SK-N-SH treated with all-trans-retinoic acid at 6 μM for 48 hours (cell line): ENCODE measurements around the gene MYT1.

Experiments
- ARNTL ChIP-seq: fragments of 450-650 bp; formaldehyde crosslinking; IDR thresholded peaks from 2 replicates; pipeline ENCODE4 v1.5.0; 2020; ENCODE audit warnings: low read depth, mild to moderate bottlenecking, moderate library complexity, borderline replicate concordance
- CSDC2 ChIP-seq: fragments of 250-450 bp; sonication (Bioruptor Pico); IDR thresholded peaks from 2 replicates; pipeline ENCODE4 v1.5.0; 2020; ENCODE audit warnings: mild to moderate bottlenecking, moderate library complexity
- CSRNP3 ChIP-seq: fragments of 250-450 bp; sonication (Bioruptor Pico); IDR thresholded peaks from 2 replicates; pipeline ENCODE4 v1.5.1; 2021; ENCODE audit warnings: mild to moderate bottlenecking, moderate library complexity
- ESRRG ChIP-seq: fragments of 250-450 bp; sonication (Bioruptor Pico); IDR thresholded peaks from 2 replicates; pipeline ENCODE4 v1.6.1; 2021; ENCODE audit warnings: mild to moderate bottlenecking
- POU6F1 ChIP-seq: fragments of 250-450 bp; sonication (Bioruptor Pico); IDR thresholded peaks from 2 replicates; pipeline ENCODE4 v1.8.0; 2021; ENCODE audit warnings: low read depth, mild to moderate bottlenecking, moderate library complexity, borderline replicate concordance
- PPARA ChIP-seq: fragments of 250-450 bp; sonication (Bioruptor Pico); IDR thresholded peaks from 2 replicates; pipeline ENCODE4 v1.5.0; 2020; ENCODE audit warnings: mild to moderate bottlenecking, borderline replicate concordance
- RARB ChIP-seq: fragments of 250-450 bp; sonication (Bioruptor Pico); IDR thresholded peaks from 2 replicates; pipeline ENCODE4 v1.8.0; 2021; ENCODE audit warnings: mild to moderate bottlenecking, moderate library complexity
- ZFP30 ChIP-seq: fragments of 450-650 bp; formaldehyde crosslinking; IDR thresholded peaks from 2 replicates; pipeline ENCODE4 v1.5.0; 2022; ENCODE audit warnings: mild to moderate bottlenecking, moderate library complexity
- ZNF70 ChIP-seq: fragments of 450-650 bp; formaldehyde crosslinking; IDR thresholded peaks from 2 replicates; pipeline ENCODE4 v1.5.0; 2020; ENCODE audit warnings: mild to moderate bottlenecking, moderate library complexity
- ZNF8 ChIP-seq: fragments of 450-650 bp; formaldehyde crosslinking; IDR thresholded peaks from 2 replicates; pipeline ENCODE4 v1.5.0; 2020; ENCODE audit warnings: mild to moderate bottlenecking, moderate library complexity
- TF ChIP-seq, protein P1 (sequence below): fragments of 250-450 bp; sonication (Bioruptor Pico); IDR thresholded peaks from 2 replicates; pipeline ENCODE4 v1.5.1; 2020; ENCODE audit warnings: low read depth, mild to moderate bottlenecking, moderate library complexity

- TF ChIP-seq CSDC2 (CRISPR knock-in tag), result no peak
- TF ChIP-seq ESRRG (CRISPR knock-in tag), result no peak
- TF ChIP-seq PPARA, result no peak
- no peak for TF ChIP-seq RARB (CRISPR knock-in tag)
- no peak for TF ChIP-seq POU6F1
- no peak for TF ChIP-seq ARNTL (CRISPR knock-in tag)
- no peak for TF ChIP-seq ZFP30 (CRISPR knock-in tag)
- TF ChIP-seq CSRNP3, result no peak
- no peak for TF ChIP-seq ZNF8 (CRISPR knock-in tag)
- TF ChIP-seq, protein P1, sequence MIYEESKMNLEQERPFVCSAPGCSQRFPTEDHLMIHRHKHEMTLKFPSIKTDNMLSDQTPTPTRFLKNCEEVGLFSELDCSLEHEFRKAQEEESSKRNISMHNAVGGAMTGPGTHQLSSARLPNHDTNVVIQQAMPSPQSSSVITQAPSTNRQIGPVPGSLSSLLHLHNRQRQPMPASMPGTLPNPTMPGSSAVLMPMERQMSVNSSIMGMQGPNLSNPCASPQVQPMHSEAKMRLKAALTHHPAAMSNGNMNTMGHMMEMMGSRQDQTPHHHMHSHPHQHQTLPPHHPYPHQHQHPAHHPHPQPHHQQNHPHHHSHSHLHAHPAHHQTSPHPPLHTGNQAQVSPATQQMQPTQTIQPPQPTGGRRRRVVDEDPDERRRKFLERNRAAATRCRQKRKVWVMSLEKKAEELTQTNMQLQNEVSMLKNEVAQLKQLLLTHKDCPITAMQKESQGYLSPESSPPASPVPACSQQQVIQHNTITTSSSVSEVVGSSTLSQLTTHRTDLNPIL, result no peak
- TF ChIP-seq ZNF70, result no peak
Measured at GRCh38 chr20:64256282-64256935, 92.2 kb downstream of the MYT1 start.
